Thoracic aorta (tissue), 2 donors: ENCODE measurements around the gene ACTA2. TPM values are rescaled to one million over a fixed set of nuclear protein-coding genes. Genes with fewer than 3 reads are reported as not detected.

Experiments
- ATAC-seq: fragments of 150-250 bp; one replicate; pipeline ENCODE4 v1.8.0; 2017; ENCODE audit warnings: low read depth; ENCODE audit not compliant: insufficient number of reproducible peaks, low FRiP score
- DNase-seq: peaks from one replicate; pipeline ENCODE4 v3.0.0-alpha.2; 2020; ENCODE audit warnings: low spot score
- H3K27ac ChIP-seq, 2 donors: fragments of 200-600 bp; sonication (generic); 1 replicate in 1 of 2; 2 replicates in 1 of 2; pipeline ENCODE4 v1.5.1; 2016; ENCODE audit warnings: mild to moderate bottlenecking in 2 of 2, moderate library complexity in 2 of 2
- H3K27me3 ChIP-seq: fragments of 200-600 bp; sonication (generic); replicated peaks from 2 replicates; pipeline ENCODE4 v1.6.0; 2016; ENCODE audit warnings: mild to moderate bottlenecking; ENCODE audit not compliant: insufficient read depth
- H3K36me3 ChIP-seq: fragments of 200-600 bp; sonication (generic); one replicate; pipeline ENCODE4 v1.5.1; 2016
- H3K4me1 ChIP-seq, 2 donors: fragments of 200-600 bp; sonication (generic); 1 replicate in 1 of 2; 2 replicates in 1 of 2; pipeline versions ENCODE4 v1.5.1 to v1.6.0; 2016; ENCODE audit warnings: low read depth in 2 of 2, mild to moderate bottlenecking in 1 of 2; ENCODE audit not compliant: control insufficient read depth in 1 of 2
- H3K4me3 ChIP-seq: fragments of 200-600 bp; sonication (generic); 2 replicates; pipeline ENCODE4 v1.5.1; 2016; ENCODE audit warnings: mild to moderate bottlenecking
- H3K9me3 ChIP-seq: fragments of 200-600 bp; sonication (generic); 2 replicates; pipeline ENCODE4 v1.5.1; 2016
- CTCF ChIP-seq: fragments of 200-600 bp; sonication (generic); IDR thresholded peaks from one replicate; pipeline ENCODE4 v1.5.1; 2019; ENCODE audit warnings: antibody characterized with exemption
- total RNA-seq, 2 donors: library from RNA; depleted of rRNA; stranded (reverse); fragments of >200 nt; gene quantifications; one replicate each; pipeline versions ENCODE4 v1.1.0 to v1.2.3, GENCODE V29; 2016

ACTA2 gene
- total RNA-seq, 2 donors from 2014 or later: 4,797 to 12,240 TPM

GRCh38 chr10:88938938-88939337 lies 13.6 kb downstream of the ACTA2 start:
- Histone ChIP-seq H3K27ac (peak overlapping the region; percentile 45 to 77), H3K4me1 (peaks cover 5 to 70% of the 10 kb centered on the region in 2 donors), H3K27me3 (no peaks in the 10 kb centered on the region), H3K4me3 (no peak overlapping the region), H3K36me3 (peaks cover 90% of the 10 kb centered on the region), H3K9me3 (no peaks in the 10 kb centered on the region)
- DNase-seq (no peak), ATAC-seq (no peak)
- TF ChIP-seq CTCF: no peak

GRCh38 chr10:88938039-88938438 lies 14.5 kb downstream of the ACTA2 start:
- H3K27me3 ChIP-seq: no peaks in the 10 kb centered on the region
- H3K27ac ChIP-seq: peak overlapping the region; percentile 35 to 77
- H3K4me1 ChIP-seq: peaks cover 5 to 61% of the 10 kb centered on the region in 2 donors
- no peak for TF ChIP-seq CTCF
- peaks cover 81% of the 10 kb centered on the region for H3K36me3 ChIP-seq
- DNase-seq: no peak
- H3K9me3 ChIP-seq: no peaks in the 10 kb centered on the region
- ATAC-seq: no peak
- H3K4me3 ChIP-seq: no peak overlapping the region

- ATAC-seq (no peak), DNase-seq (no peak)
- no peaks in the 10 kb centered on the region for H3K9me3 ChIP-seq
- H3K4me3 ChIP-seq: no peak overlapping the region
- H3K4me1 ChIP-seq: peaks cover 5 to 47% of the 10 kb centered on the region in 2 donors
- H3K27me3 ChIP-seq: no peaks in the 10 kb centered on the region
- TF ChIP-seq CTCF: no peak
- peaks cover 67% of the 10 kb centered on the region for H3K36me3 ChIP-seq
- peak overlapping the region; percentile 35 to 77 for H3K27ac ChIP-seq
Measured at GRCh38 chr10:88936656-88937055, 15.9 kb downstream of the ACTA2 start.

- Histone ChIP-seq H3K36me3 (peaks cover 51% of the 10 kb centered on the region), H3K27me3 (no peaks in the 10 kb centered on the region), H3K9me3 (no peaks in the 10 kb centered on the region), H3K27ac (peak overlapping the region; percentile 53 to 77), H3K4me1 (peaks cover 2 to 31% of the 10 kb centered on the region in 2 donors), H3K4me3 (no peak overlapping the region)
- ATAC-seq (no peak), DNase-seq (no peak)
- TF ChIP-seq CTCF: peak; percentile 79
Measured at GRCh38 chr10:88934900-88935672, 17.5 kb downstream of the ACTA2 start.

- H3K4me1 ChIP-seq: peaks cover 0 to 16% of the 10 kb centered on the region in 2 donors
- H3K27me3 ChIP-seq: no peaks in the 10 kb centered on the region
- no peaks in the 10 kb centered on the region for H3K9me3 ChIP-seq
- peaks cover 36% of the 10 kb centered on the region for H3K36me3 ChIP-seq
- ATAC-seq: no peak
- TF ChIP-seq CTCF: no peak
- no peak for DNase-seq
- no peak overlapping the region for H3K4me3 ChIP-seq
- H3K27ac ChIP-seq: peak overlapping the region; percentile 1 to 72
Measured at GRCh38 chr10:88933564-88933963, 19.0 kb downstream of the ACTA2 start.
